A549 (cell line): Measurements from ENCODE around the gene TMEM200A.

ENCODE experiments used
- CHD2 ChIP-seq: fragments of 150-350 bp; IDR thresholded peaks from 2 replicates; pipeline ENCODE4 v1.6.1; 2014; ENCODE audit warnings: low read length; ENCODE audit not compliant: partially characterized antibody
- EHF ChIP-seq: fragments of 250-450 bp; sonication (Bioruptor Pico); IDR thresholded peaks from 2 replicates; pipeline ENCODE4 v1.5.0; 2020; ENCODE audit warnings: mild to moderate bottlenecking

DNA sequence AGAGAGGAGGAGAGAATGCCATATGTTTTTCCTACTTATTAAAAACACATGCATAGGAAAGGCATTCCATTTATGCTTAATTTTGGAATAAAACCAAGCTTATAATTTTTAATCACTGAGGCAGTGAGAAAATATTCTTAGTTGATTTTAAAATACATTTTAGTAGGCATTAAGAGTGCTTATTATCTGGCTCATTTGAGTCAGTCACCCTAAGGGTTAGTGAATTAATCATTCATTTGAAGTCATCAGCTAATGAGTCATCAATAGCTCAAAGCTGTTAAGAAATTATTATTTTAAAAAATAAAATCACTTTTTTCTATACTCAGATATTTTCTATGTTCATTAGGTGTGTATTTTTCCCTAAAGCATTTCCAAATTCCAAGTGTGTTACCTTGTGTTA lies 81.6 kb downstream of the TMEM200A start:
- TF ChIP-seq EHF (CRISPR knock-in tag), result no peak
- no peak for TF ChIP-seq CHD2
